Activated T-cell treated with anti-CD3 and anti-CD28 coated beads, Interleukin-2, amount 50 U/mL, for 4 hours (primary cell): ENCODE results near the gene C6. TPM values are rescaled to one million over a fixed set of nuclear protein-coding genes. Genes with fewer than 3 reads are reported as not detected.
"Not testable (repeated sequence)": the region's sequence is repeated elsewhere in the genome, so short reads cannot be mapped to it uniquely, and the experiment has no call there.

ENCODE experiments used
- ATAC-seq, 2 donors: fragments of 200-7000 bp; cut with Tn5 transposase; one replicate each; pipeline ENCODE4 v1.10.0; 2021
- DNase-seq: peaks from one replicate; pipeline ENCODE4 v3.0.0-alpha.2; 2020
- H3K27me3 Mint-ChIP-seq: one replicate; pipeline ENCODE4 v1.8.0; 2021; ENCODE audit warnings: low read depth, mixed read lengths
- H3K36me3 Mint-ChIP-seq: one replicate; pipeline ENCODE4 v1.8.0; 2022; ENCODE audit warnings: mixed read lengths; ENCODE audit not compliant: insufficient read depth
- H3K4me1 Mint-ChIP-seq: one replicate; pipeline ENCODE4 v1.8.0; 2021; ENCODE audit warnings: low read depth, mixed read lengths
- H3K4me3 Mint-ChIP-seq: one replicate; pipeline ENCODE4 v1.8.0; 2021; ENCODE audit warnings: mild to moderate bottlenecking, moderate library complexity, mixed read lengths
- H3K9me3 Mint-ChIP-seq: one replicate; pipeline ENCODE4 v1.8.0; 2021; ENCODE audit warnings: mixed read lengths
- total RNA-seq, 3 donors: library from RNA; stranded (reverse); gene quantifications; one replicate each; pipeline ENCODE4 v1.2.1, GENCODE V29; 2021

C6 gene
- total RNA-seq, 3 donors from 2014 or later, result 0.51 TPM; not detected in 2

- Mint-ChIP-seq H3K9me3 (no peaks in the 10 kb centered on the region), H3K36me3 (no peaks in the 10 kb centered on the region), H3K4me1 (no peaks in the 10 kb centered on the region), H3K27me3 (no peaks in the 10 kb centered on the region), H3K4me3 (no peak overlapping the region)
- DNase-seq, result no peak
- ATAC-seq, result no peak
Observed at GRCh38 chr5:41218929-41219657, 5.8 kb upstream of the C6 start.

GRCh38 chr5:41214182-41214581 is 850 bp upstream of the C6 start:
- H3K9me3 Mint-ChIP-seq, result no peaks in the 10 kb centered on the region
- ATAC-seq, result no peak
- no peaks in the 10 kb centered on the region for H3K36me3 Mint-ChIP-seq
- H3K27me3 Mint-ChIP-seq, result no peaks in the 10 kb centered on the region
- no peak for DNase-seq
- H3K4me3 Mint-ChIP-seq, result no peak overlapping the region
- H3K4me1 Mint-ChIP-seq, result no peaks in the 10 kb centered on the region

GRCh38 chr5:41212935-41213334 is 397 bp downstream of the C6 start:
- no peaks in the 10 kb centered on the region for H3K36me3 Mint-ChIP-seq
- no peaks in the 10 kb centered on the region for H3K27me3 Mint-ChIP-seq
- no peaks in the 10 kb centered on the region for H3K9me3 Mint-ChIP-seq
- DNase-seq (no peak), ATAC-seq (no peak)
- H3K4me1 Mint-ChIP-seq, result no peaks in the 10 kb centered on the region
- no peak overlapping the region for H3K4me3 Mint-ChIP-seq

- Mint-ChIP-seq H3K4me1 (no peaks in the 10 kb centered on the region), H3K36me3 (no peaks in the 10 kb centered on the region), H3K27me3 (no peaks in the 10 kb centered on the region), H3K4me3 (no peak overlapping the region), H3K9me3 (no peaks in the 10 kb centered on the region)
- ATAC-seq (no peak), DNase-seq (no peak)
Observed at GRCh38 chr5:41211417-41211816, 1.9 kb downstream of the C6 start.

GRCh38 chr5:41205475-41205874 is 7.9 kb downstream of the C6 start:
- H3K9me3 Mint-ChIP-seq, H3K27me3 Mint-ChIP-seq, H3K36me3 Mint-ChIP-seq, H3K4me3 Mint-ChIP-seq, DNase-seq, ATAC-seq, H3K4me1 Mint-ChIP-seq: not testable (repeated sequence)

- no peak overlapping the region for H3K4me3 Mint-ChIP-seq
- H3K36me3 Mint-ChIP-seq, result no peaks in the 10 kb centered on the region
- no peaks in the 10 kb centered on the region for H3K4me1 Mint-ChIP-seq
- no peak for ATAC-seq
- H3K9me3 Mint-ChIP-seq, result no peaks in the 10 kb centered on the region
- DNase-seq, result no peak
- H3K27me3 Mint-ChIP-seq, result no peaks in the 10 kb centered on the region
Observed at GRCh38 chr5:41203033-41203432, 10.3 kb downstream of the C6 start.

GRCh38 chr5:41201082-41201772 is 12.1 kb downstream of the C6 start:
- DNase-seq (no peak), ATAC-seq (no peak)
- Mint-ChIP-seq H3K36me3 (no peaks in the 10 kb centered on the region), H3K27me3 (no peaks in the 10 kb centered on the region), H3K4me1 (no peaks in the 10 kb centered on the region), H3K4me3 (no peak overlapping the region), H3K9me3 (no peaks in the 10 kb centered on the region)

- no peak overlapping the region for H3K4me3 Mint-ChIP-seq
- no peaks in the 10 kb centered on the region for H3K27me3 Mint-ChIP-seq
- no peaks in the 10 kb centered on the region for H3K9me3 Mint-ChIP-seq
- no peaks in the 10 kb centered on the region for H3K4me1 Mint-ChIP-seq
- ATAC-seq (no peak), DNase-seq (no peak)
- H3K36me3 Mint-ChIP-seq, result no peaks in the 10 kb centered on the region
Observed at GRCh38 chr5:41200506-41200905, 12.8 kb downstream of the C6 start.

GRCh38 chr5:41199660-41200059 is 13.7 kb downstream of the C6 start:
- DNase-seq, result no peak
- no peaks in the 10 kb centered on the region for H3K36me3 Mint-ChIP-seq
- no peaks in the 10 kb centered on the region for H3K9me3 Mint-ChIP-seq
- H3K4me1 Mint-ChIP-seq, result no peaks in the 10 kb centered on the region
- H3K27me3 Mint-ChIP-seq, result no peaks in the 10 kb centered on the region
- H3K4me3 Mint-ChIP-seq, result no peak overlapping the region
- ATAC-seq, result no peak

- no peaks in the 10 kb centered on the region for H3K27me3 Mint-ChIP-seq
- no peaks in the 10 kb centered on the region for H3K36me3 Mint-ChIP-seq
- no peak for DNase-seq
- no peak for ATAC-seq
- H3K4me3 Mint-ChIP-seq, result no peak overlapping the region
- no peaks in the 10 kb centered on the region for H3K9me3 Mint-ChIP-seq
- H3K4me1 Mint-ChIP-seq, result no peaks in the 10 kb centered on the region
Observed at GRCh38 chr5:41196197-41196596, 17.1 kb downstream of the C6 start.

- Mint-ChIP-seq H3K4me1 (no peaks in the 10 kb centered on the region), H3K4me3 (no peak overlapping the region), H3K9me3 (no peaks in the 10 kb centered on the region), H3K27me3 (no peaks in the 10 kb centered on the region), H3K36me3 (no peaks in the 10 kb centered on the region)
- DNase-seq, result no peak
- no peak for ATAC-seq
Observed at GRCh38 chr5:41195228-41195627, 18.1 kb downstream of the C6 start.

GRCh38 chr5:41194339-41194738 is 19.0 kb downstream of the C6 start:
- no peak overlapping the region for H3K4me3 Mint-ChIP-seq
- H3K36me3 Mint-ChIP-seq, result no peaks in the 10 kb centered on the region
- H3K9me3 Mint-ChIP-seq, result no peaks in the 10 kb centered on the region
- no peaks in the 10 kb centered on the region for H3K27me3 Mint-ChIP-seq
- no peaks in the 10 kb centered on the region for H3K4me1 Mint-ChIP-seq
- no peak for ATAC-seq
- DNase-seq, result no peak

GRCh38 chr5:41193456-41194205 is 19.7 kb downstream of the C6 start:
- no peaks in the 10 kb centered on the region for H3K36me3 Mint-ChIP-seq
- H3K9me3 Mint-ChIP-seq, result no peaks in the 10 kb centered on the region
- H3K4me1 Mint-ChIP-seq, result no peaks in the 10 kb centered on the region
- H3K27me3 Mint-ChIP-seq, result no peaks in the 10 kb centered on the region
- DNase-seq, result no peak
- no peak for ATAC-seq
- no peak overlapping the region for H3K4me3 Mint-ChIP-seq

GRCh38 chr5:41191249-41191648 is 22.1 kb downstream of the C6 start:
- H3K9me3 Mint-ChIP-seq, result no peaks in the 10 kb centered on the region
- no peak for ATAC-seq
- H3K4me3 Mint-ChIP-seq, result no peak overlapping the region
- H3K4me1 Mint-ChIP-seq, result no peaks in the 10 kb centered on the region
- DNase-seq, result no peak
- H3K27me3 Mint-ChIP-seq, result no peaks in the 10 kb centered on the region
- H3K36me3 Mint-ChIP-seq, result no peaks in the 10 kb centered on the region

- ATAC-seq (no peak), DNase-seq (no peak)
- Mint-ChIP-seq H3K9me3 (no peaks in the 10 kb centered on the region), H3K4me3 (no peak overlapping the region), H3K36me3 (no peaks in the 10 kb centered on the region), H3K27me3 (no peaks in the 10 kb centered on the region), H3K4me1 (no peaks in the 10 kb centered on the region)
Observed at GRCh38 chr5:41186143-41186542, 27.2 kb downstream of the C6 start.
